ENCODE measurements around the gene ZBTB25. TPM values are rescaled to one million over a fixed set of nuclear protein-coding genes. Genes with fewer than 3 reads are reported as not detected.

Gene ZBTB25
- polyA plus RNA-seq, 3 donors = 3.2 to 8.7 (median 3.9) TPM

GRCh38 chr14:64461221-64461620 is 42.4 kb downstream of the ZBTB25 start:
- H3K9me3 ChIP-seq (replicated peaks in 1 of 2; ENCODE audit: control insufficient read depth in 1 of 2, insufficient read depth in 1 of 2, low read length in 2 of 2) = no peaks in the 10 kb centered on the region
- H3K27ac ChIP-seq (ENCODE audit: low read depth in 1 of 2, low read length in 2 of 2) = no peak overlapping the region
- H4K20me1 ChIP-seq (ENCODE audit: insufficient read depth, low read length) = no peaks in the 10 kb centered on the region
- H3K79me2 ChIP-seq (ENCODE audit: insufficient read depth, low read length) = no peaks in the 10 kb centered on the region
- no peak overlapping the region for H2AFZ ChIP-seq (ENCODE audit: insufficient read depth, low read depth, low read length, poor library complexity, severe bottlenecking)
- H3K9ac ChIP-seq (ENCODE audit: insufficient read depth, low read length, poor library complexity, severe bottlenecking) = no peak overlapping the region
- H3K27ac Mint-ChIP-seq = no peak overlapping the region
- WGBS (ENCODE audit: insufficient coverage) = 100% methylated on average over 1 of the region's 3 CpGs
- no peak overlapping the region for H3K4me3 ChIP-seq (replicated peaks in 1 of 3; ENCODE audit: low read depth in 2 of 3, low read length in 3 of 3)
- H3K4me3 Mint-ChIP-seq = no peak overlapping the region
- peaks cover 20 to 24% of the 10 kb centered on the region in 2 donors for H3K27me3 ChIP-seq (ENCODE audit: control insufficient read depth in 2 of 2, insufficient read depth in 2 of 2, low read length in 2 of 2)
- H3K9me3 Mint-ChIP-seq = peaks cover 0 to 8% (median 2%) of the 10 kb centered on the region in 7 donors
- H3K4me1 ChIP-seq (ENCODE audit: control insufficient read depth in 1 of 2, insufficient read depth in 2 of 2, low read length in 2 of 2) = peaks cover 25 to 27% of the 10 kb centered on the region in 2 donors
- H3K27me3 Mint-ChIP-seq (ENCODE audit: low read depth in 3 of 3) = peaks cover 21 to 28% (median 23%) of the 10 kb centered on the region in 3 donors
- TF ChIP-seq CTCF (IDR thresholded peaks at IDR 0.05) = no peak
- peaks cover 5 to 15% of the 10 kb centered on the region in 2 donors for H3K36me3 ChIP-seq (replicated peaks in 1 of 2; ENCODE audit: control insufficient read depth in 1 of 2, insufficient read depth in 2 of 2, low read length in 2 of 2)
- peaks cover 30% of the 10 kb centered on the region for H3K4me1 Mint-ChIP-seq
- H3K36me3 Mint-ChIP-seq = peaks cover 20 to 46% of the 10 kb centered on the region in 2 donors
- intact Hi-C loops (cut with micrococcal nuclease) = no loop called here
- no peak for DNase-seq
- no peak overlapping the region for H3K4me2 ChIP-seq (replicated peaks; ENCODE audit: extremely low read depth, low read length, poor library complexity, severe bottlenecking)

GRCh38 chr14:64459405-64460136 is 44.1 kb downstream of the ZBTB25 start:
- no peaks in the 10 kb centered on the region for H3K79me2 ChIP-seq (ENCODE audit: insufficient read depth, low read length)
- no peak overlapping the region for H3K4me3 ChIP-seq (replicated peaks in 1 of 3; ENCODE audit: low read depth in 2 of 3, low read length in 3 of 3)
- H3K4me3 Mint-ChIP-seq = no peak overlapping the region
- peaks cover 15 to 31% of the 10 kb centered on the region in 2 donors for H3K36me3 ChIP-seq (replicated peaks in 1 of 2; ENCODE audit: control insufficient read depth in 1 of 2, insufficient read depth in 2 of 2, low read length in 2 of 2)
- no peak overlapping the region for H3K9ac ChIP-seq (ENCODE audit: insufficient read depth, low read length, poor library complexity, severe bottlenecking)
- no peaks in the 10 kb centered on the region for H3K9me3 ChIP-seq (replicated peaks in 1 of 2; ENCODE audit: control insufficient read depth in 1 of 2, insufficient read depth in 1 of 2, low read length in 2 of 2)
- no CpG with 5 or more reads among the region's 4 CpGs for WGBS (ENCODE audit: insufficient coverage)
- H3K4me2 ChIP-seq (replicated peaks; ENCODE audit: extremely low read depth, low read length, poor library complexity, severe bottlenecking) = no peak overlapping the region
- no peak overlapping the region for H3K27ac ChIP-seq (ENCODE audit: low read depth in 1 of 2, low read length in 2 of 2)
- peaks cover 11 to 12% of the 10 kb centered on the region in 2 donors for H3K4me1 ChIP-seq (ENCODE audit: control insufficient read depth in 1 of 2, insufficient read depth in 2 of 2, low read length in 2 of 2)
- intact Hi-C loops (cut with micrococcal nuclease) = no loop called here
- H3K27ac Mint-ChIP-seq = peak overlapping the region in 3 of 7 donors; percentile 12 to 43 (median 18)
- H3K27me3 ChIP-seq (ENCODE audit: control insufficient read depth in 2 of 2, insufficient read depth in 2 of 2, low read length in 2 of 2) = peaks cover 6 to 9% of the 10 kb centered on the region in 2 donors
- peaks cover 31 to 57% of the 10 kb centered on the region in 2 donors for H3K36me3 Mint-ChIP-seq
- no peak for DNase-seq
- no peak for TF ChIP-seq CTCF (IDR thresholded peaks at IDR 0.05)
- no peaks in the 10 kb centered on the region for H3K9me3 Mint-ChIP-seq
- H3K4me1 Mint-ChIP-seq = peaks cover 18% of the 10 kb centered on the region
- no peaks in the 10 kb centered on the region for H4K20me1 ChIP-seq (ENCODE audit: insufficient read depth, low read length)
- H2AFZ ChIP-seq (ENCODE audit: insufficient read depth, low read depth, low read length, poor library complexity, severe bottlenecking) = no peak overlapping the region
- H3K27me3 Mint-ChIP-seq (ENCODE audit: low read depth in 3 of 3) = peaks cover 8 to 13% (median 10%) of the 10 kb centered on the region in 3 donors

Measured in CD14-positive monocyte (primary cell).